ENCODE results near the gene IPO5. TPM values are rescaled to one million over a fixed set of nuclear protein-coding genes. Genes with fewer than 3 reads are reported as not detected.

Gene IPO5
- total and polyA plus RNA-seq, 7 experiments from 2014 or later, result 32.2 to 115 (median 75.9) TPM

DNA sequence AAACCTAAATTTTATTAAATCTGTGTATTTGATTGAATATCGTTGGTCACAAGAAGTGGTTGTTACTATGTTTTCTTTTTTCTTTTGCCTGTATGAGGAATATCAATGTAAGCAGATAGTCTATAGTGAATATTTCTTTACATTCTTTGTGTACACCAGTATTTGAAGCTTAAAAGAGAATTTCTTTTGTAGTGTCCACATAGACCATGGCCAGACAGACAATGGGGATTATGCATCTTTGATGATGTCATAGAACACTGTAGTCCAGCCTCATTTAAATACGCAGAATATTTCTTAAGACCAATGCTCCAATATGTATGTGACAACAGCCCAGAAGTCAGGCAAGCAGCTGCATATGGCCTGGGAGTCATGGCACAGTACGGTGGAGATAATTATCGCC lies 64.8 kb downstream of the IPO5 start:
- H3K27ac Mint-ChIP-seq, result no peak overlapping the region
- ChIA-PET POLR2A (no interaction called here), CTCF (interaction anchor here (0.6 kb wide), 1 partner anchor 618 kb away, joined by 4 read pairs; no protein-coding TSS in a partner anchor)
- H3K4me1 Mint-ChIP-seq, result peaks cover 0 to 6% (median 0%) of the 10 kb centered on the region in 7 donors
- no peaks in the 10 kb centered on the region for H3K27me3 ChIP-seq (ENCODE audit: control insufficient read depth in 2 of 2, insufficient read depth in 2 of 2, low read length in 2 of 2)
- no peaks in the 10 kb centered on the region for H3K9me3 Mint-ChIP-seq
- no peaks in the 10 kb centered on the region for H3K4me1 ChIP-seq (ENCODE audit: control insufficient read depth in 2 of 2, insufficient read depth in 2 of 2, low read length in 2 of 2)
- H3K4me3 ChIP-seq (ENCODE audit: low read length), result no peak overlapping the region
- no peak overlapping the region for H3K27ac ChIP-seq (ENCODE audit: low read depth, low read length)
- no peaks in the 10 kb centered on the region for H3K27me3 Mint-ChIP-seq
- H3K9me3 ChIP-seq (ENCODE audit: control insufficient read depth in 2 of 3, low read length in 3 of 3), result no peaks in the 10 kb centered on the region
- no peak for DNase-seq
- H3K36me3 Mint-ChIP-seq, result peaks cover 7 to 47% (median 28%) of the 10 kb centered on the region in 5 donors
- ATAC-seq, result no peak
- H3K36me3 ChIP-seq (ENCODE audit: control insufficient read depth in 2 of 3, insufficient read depth in 3 of 3, low read length in 3 of 3), result peaks cover 19 to 77% (median 32%) of the 10 kb centered on the region in 3 experiments
- H3K4me3 Mint-ChIP-seq, result no peak overlapping the region
- intact Hi-C loops (cut with micrococcal nuclease), result no loop called here

DNA sequence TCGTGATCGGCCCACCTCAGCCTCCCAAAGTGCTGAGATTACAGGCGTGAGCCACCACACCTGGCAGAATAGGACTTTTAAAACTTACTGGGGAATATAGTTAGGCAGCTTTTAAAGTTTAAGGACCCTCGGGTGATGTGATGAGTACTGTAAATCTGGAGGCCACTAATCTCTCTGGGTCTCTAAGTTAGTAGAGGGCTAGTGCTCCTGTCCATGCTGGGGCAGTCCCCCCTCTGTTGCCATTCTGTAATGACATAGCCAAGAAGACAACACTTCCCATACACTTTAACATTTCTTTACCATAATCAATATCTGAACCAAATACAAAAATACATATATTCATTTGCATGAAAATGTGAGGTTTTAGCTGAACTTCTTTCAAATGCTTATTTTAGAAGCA lies 65.7 kb downstream of the IPO5 start:
- DNase-seq, result no peak
- Histone ChIP-seq H3K36me3 (ENCODE audit: control insufficient read depth in 2 of 3, insufficient read depth in 3 of 3, low read length in 3 of 3) (peaks cover 13 to 70% (median 25%) of the 10 kb centered on the region in 3 experiments), H3K27ac (ENCODE audit: low read depth, low read length) (no peak overlapping the region), H3K27me3 (ENCODE audit: control insufficient read depth in 2 of 2, insufficient read depth in 2 of 2, low read length in 2 of 2) (no peaks in the 10 kb centered on the region), H3K4me3 (ENCODE audit: low read length) (no peak overlapping the region), H3K9me3 (ENCODE audit: control insufficient read depth in 2 of 3, low read length in 3 of 3) (no peaks in the 10 kb centered on the region), H3K4me1 (ENCODE audit: control insufficient read depth in 2 of 2, insufficient read depth in 2 of 2, low read length in 2 of 2) (no peaks in the 10 kb centered on the region)
- no peak for ATAC-seq
- intact Hi-C loops (cut with micrococcal nuclease), result no loop called here
- ChIA-PET POLR2A (no interaction called here), CTCF (no interaction called here)
- H3K4me1 Mint-ChIP-seq, result peaks cover 0 to 6% (median 0%) of the 10 kb centered on the region in 7 donors
- H3K27me3 Mint-ChIP-seq, result no peaks in the 10 kb centered on the region
- H3K4me3 Mint-ChIP-seq, result no peak overlapping the region
- H3K9me3 Mint-ChIP-seq, result no peaks in the 10 kb centered on the region
- peaks cover 7 to 42% (median 28%) of the 10 kb centered on the region in 5 donors for H3K36me3 Mint-ChIP-seq
- H3K27ac Mint-ChIP-seq, result no peak overlapping the region

DNA sequence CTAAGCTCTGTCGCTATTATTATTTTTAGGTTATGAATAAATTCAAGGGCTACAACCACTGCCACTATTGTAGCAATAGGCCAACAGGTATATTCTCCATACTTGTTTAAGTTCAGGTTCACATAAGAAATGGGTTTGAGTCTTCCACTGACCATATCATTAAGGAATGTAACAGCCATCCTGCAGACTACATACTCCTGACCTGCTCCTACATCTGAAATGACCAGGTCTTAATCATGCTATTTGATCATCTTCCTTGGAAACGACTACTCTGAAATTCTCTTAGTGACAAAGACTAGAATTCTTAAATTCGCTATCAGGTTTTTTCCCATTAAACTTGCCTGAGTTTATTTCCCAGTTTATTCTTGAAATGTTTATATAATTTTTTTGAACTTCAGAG lies 66.8 kb downstream of the IPO5 start:
- H3K36me3 ChIP-seq (ENCODE audit: control insufficient read depth in 2 of 3, insufficient read depth in 3 of 3, low read length in 3 of 3), result peaks cover 8 to 62% (median 22%) of the 10 kb centered on the region in 3 experiments
- H3K9me3 Mint-ChIP-seq, result no peaks in the 10 kb centered on the region
- H3K27me3 ChIP-seq (ENCODE audit: control insufficient read depth in 2 of 2, insufficient read depth in 2 of 2, low read length in 2 of 2), result no peaks in the 10 kb centered on the region
- ChIA-PET POLR2A (no interaction called here), CTCF (no interaction called here)
- no peaks in the 10 kb centered on the region for H3K27me3 Mint-ChIP-seq
- H3K9me3 ChIP-seq (ENCODE audit: control insufficient read depth in 2 of 3, low read length in 3 of 3), result no peaks in the 10 kb centered on the region
- no peak overlapping the region for H3K4me3 ChIP-seq (ENCODE audit: low read length)
- H3K4me3 Mint-ChIP-seq, result no peak overlapping the region
- ATAC-seq (no peak), DNase-seq (no peak)
- no peaks in the 10 kb centered on the region for H3K4me1 ChIP-seq (ENCODE audit: control insufficient read depth in 2 of 2, insufficient read depth in 2 of 2, low read length in 2 of 2)
- H3K27ac ChIP-seq (ENCODE audit: low read depth, low read length), result no peak overlapping the region
- peaks cover 7 to 36% (median 21%) of the 10 kb centered on the region in 5 donors for H3K36me3 Mint-ChIP-seq
- no peaks in the 10 kb centered on the region for H3K4me1 Mint-ChIP-seq
- intact Hi-C loops (cut with micrococcal nuclease), result no loop called here
- H3K27ac Mint-ChIP-seq, result peak overlapping the region in 1 of 9 donors; percentile 18

DNA sequence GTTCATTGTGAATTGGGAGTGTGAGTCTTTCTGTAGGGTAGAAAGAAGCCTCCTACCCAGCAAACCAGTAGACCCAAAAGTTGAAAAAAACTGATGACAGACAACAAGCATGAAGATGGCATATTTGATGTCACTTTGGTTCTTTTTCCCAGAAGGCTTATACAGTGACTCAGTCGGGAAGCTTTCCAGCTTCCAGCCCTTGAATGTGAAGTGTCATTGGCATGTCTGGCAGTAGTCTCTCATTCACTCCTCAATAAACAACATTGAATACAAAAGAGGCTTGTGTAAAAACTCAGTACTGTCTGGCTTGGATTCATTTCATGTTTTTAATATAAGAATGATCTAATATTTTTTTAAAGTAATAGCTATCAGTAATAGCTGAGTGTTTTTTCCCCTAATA lies 68.7 kb downstream of the IPO5 start:
- Histone ChIP-seq H3K27ac (ENCODE audit: low read depth, low read length) (no peak overlapping the region), H3K9me3 (ENCODE audit: control insufficient read depth in 2 of 3, low read length in 3 of 3) (no peaks in the 10 kb centered on the region), H3K4me1 (ENCODE audit: control insufficient read depth in 2 of 2, insufficient read depth in 2 of 2, low read length in 2 of 2) (no peaks in the 10 kb centered on the region), H3K36me3 (ENCODE audit: control insufficient read depth in 2 of 3, insufficient read depth in 3 of 3, low read length in 3 of 3) (peaks cover 7 to 51% (median 13%) of the 10 kb centered on the region in 3 experiments), H3K27me3 (ENCODE audit: control insufficient read depth in 2 of 2, insufficient read depth in 2 of 2, low read length in 2 of 2) (no peaks in the 10 kb centered on the region), H3K4me3 (ENCODE audit: low read length) (no peak overlapping the region)
- Mint-ChIP-seq H3K36me3 (peaks cover 7 to 28% (median 15%) of the 10 kb centered on the region in 5 donors), H3K4me3 (no peak overlapping the region), H3K27me3 (no peaks in the 10 kb centered on the region), H3K9me3 (no peaks in the 10 kb centered on the region), H3K27ac (no peak overlapping the region), H3K4me1 (no peaks in the 10 kb centered on the region)
- ChIA-PET POLR2A (interaction anchor here (0.6 kb wide), 1 partner anchor 544 kb away, joined by 3 read pairs; no protein-coding TSS in a partner anchor), CTCF (no interaction called here)
- ATAC-seq (no peak), DNase-seq (no peak)
- intact Hi-C loops (cut with micrococcal nuclease), result no loop called here

DNA sequence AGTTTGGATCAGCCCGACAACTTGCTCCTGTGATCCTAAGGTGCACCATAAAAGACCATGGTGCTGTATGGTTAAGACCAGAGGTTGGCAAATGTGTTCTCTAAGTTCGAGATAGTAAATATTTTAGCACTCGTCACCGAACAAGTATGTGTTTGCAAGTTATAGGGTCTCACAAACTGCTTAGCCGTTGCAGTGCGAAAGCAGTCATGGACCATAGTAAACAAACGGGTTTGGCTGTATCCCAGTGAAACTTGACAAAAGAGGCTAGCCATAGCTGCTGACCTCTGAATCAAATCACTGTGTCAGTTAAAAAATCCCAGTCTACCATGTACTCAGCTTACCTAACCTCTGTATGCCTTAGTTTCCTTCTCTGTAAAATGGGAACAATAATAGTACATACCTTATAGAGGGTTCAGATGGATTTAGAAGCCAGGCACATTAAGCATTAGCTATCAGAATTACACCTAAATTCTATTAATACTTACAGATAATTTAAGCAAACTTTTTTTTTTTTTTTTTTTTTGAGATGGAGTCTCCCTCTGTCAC lies 72.1 kb downstream of the IPO5 start:
- Mint-ChIP-seq H3K27me3 (no peaks in the 10 kb centered on the region), H3K9me3 (no peaks in the 10 kb centered on the region), H3K36me3 (peaks cover 0 to 13% (median 3%) of the 10 kb centered on the region in 5 donors), H3K4me3 (no peak overlapping the region), H3K27ac (peak overlapping the region in 1 of 9 donors; percentile 12), H3K4me1 (no peaks in the 10 kb centered on the region)
- ChIA-PET CTCF (interaction anchor here (0.7 kb wide), 1 partner anchor 82 kb away, joined by 3 read pairs; no protein-coding TSS in a partner anchor), POLR2A (no interaction called here)
- ATAC-seq (no peak), DNase-seq (no peak)
- Histone ChIP-seq H3K36me3 (ENCODE audit: control insufficient read depth in 2 of 3, insufficient read depth in 3 of 3, low read length in 3 of 3) (peaks cover 0 to 19% (median 2%) of the 10 kb centered on the region in 3 experiments), H3K4me3 (ENCODE audit: low read length) (no peak overlapping the region), H3K9me3 (ENCODE audit: control insufficient read depth in 2 of 3, low read length in 3 of 3) (no peaks in the 10 kb centered on the region), H3K27ac (ENCODE audit: low read depth, low read length) (no peak overlapping the region), H3K27me3 (ENCODE audit: control insufficient read depth in 2 of 2, insufficient read depth in 2 of 2, low read length in 2 of 2) (no peaks in the 10 kb centered on the region), H3K4me1 (ENCODE audit: control insufficient read depth in 2 of 2, insufficient read depth in 2 of 2, low read length in 2 of 2) (no peaks in the 10 kb centered on the region)
- intact Hi-C loops (cut with micrococcal nuclease), result no loop called here

DNA sequence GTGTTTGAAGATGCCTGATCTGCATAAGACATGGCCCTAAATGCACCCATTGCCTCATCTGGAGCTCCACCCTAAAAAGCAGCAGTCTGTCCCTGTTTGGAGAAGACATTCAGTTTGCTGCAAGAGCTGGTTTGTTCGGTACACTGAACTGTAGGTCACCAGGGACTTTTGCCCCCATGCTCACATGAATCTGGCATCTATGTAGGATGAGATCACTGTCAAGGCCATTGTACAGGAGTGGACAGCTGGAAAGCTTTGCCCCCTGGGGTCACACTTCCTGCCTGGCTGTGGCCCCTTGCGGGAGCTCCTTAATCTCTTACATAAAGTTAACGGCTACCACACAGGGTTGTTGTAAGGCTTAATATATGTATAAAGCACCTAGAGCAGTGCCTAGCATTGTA lies 73.0 kb downstream of the IPO5 start:
- no peak overlapping the region for H3K27ac ChIP-seq (ENCODE audit: low read depth, low read length)
- no peaks in the 10 kb centered on the region for H3K27me3 ChIP-seq (ENCODE audit: control insufficient read depth in 2 of 2, insufficient read depth in 2 of 2, low read length in 2 of 2)
- intact Hi-C loops (cut with micrococcal nuclease), result no loop called here
- DNase-seq, result no peak
- no peaks in the 10 kb centered on the region for H3K9me3 ChIP-seq (ENCODE audit: control insufficient read depth in 2 of 3, low read length in 3 of 3)
- CTCF ChIA-PET, result interaction anchor here (0.7 kb wide), 1 partner anchor 83 kb away, joined by 3 read pairs; no protein-coding TSS in a partner anchor
- no peaks in the 10 kb centered on the region for H3K9me3 Mint-ChIP-seq
- no peak overlapping the region for H3K27ac Mint-ChIP-seq
- H3K4me3 ChIP-seq (ENCODE audit: low read length), result no peak overlapping the region
- peaks cover 0 to 11% (median 0%) of the 10 kb centered on the region in 3 experiments for H3K36me3 ChIP-seq (ENCODE audit: control insufficient read depth in 2 of 3, insufficient read depth in 3 of 3, low read length in 3 of 3)
- ATAC-seq, result no peak
- H3K36me3 Mint-ChIP-seq, result peaks cover 0 to 8% (median 0%) of the 10 kb centered on the region in 5 donors
- no peaks in the 10 kb centered on the region for H3K4me1 ChIP-seq (ENCODE audit: control insufficient read depth in 2 of 2, insufficient read depth in 2 of 2, low read length in 2 of 2)
- POLR2A ChIA-PET, result no interaction called here
- H3K4me1 Mint-ChIP-seq, result peaks cover 0 to 4% (median 0%) of the 10 kb centered on the region in 7 donors
- H3K27me3 Mint-ChIP-seq, result no peaks in the 10 kb centered on the region
- H3K4me3 Mint-ChIP-seq, result no peak overlapping the region

DNA sequence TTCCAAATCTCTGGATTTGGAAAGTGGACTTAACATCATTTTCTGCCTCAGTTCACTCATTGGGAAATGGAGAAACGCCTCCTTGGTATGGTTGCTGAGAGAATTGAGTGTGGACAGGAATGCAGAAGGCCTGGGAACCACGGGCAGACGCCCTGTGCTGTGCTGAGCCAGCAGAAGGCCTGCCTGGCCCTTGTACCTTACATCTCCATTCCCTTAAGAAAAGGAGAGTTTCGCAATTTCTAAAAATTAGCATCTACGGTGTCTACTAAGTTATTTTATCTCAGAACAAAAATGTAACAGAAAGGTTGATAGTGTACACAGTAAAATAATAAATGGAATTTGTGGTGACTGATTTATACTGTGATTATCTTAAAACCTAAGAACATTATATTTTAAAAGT lies 78.7 kb downstream of the IPO5 start:
- Histone ChIP-seq H3K27me3 (ENCODE audit: control insufficient read depth in 2 of 2, insufficient read depth in 2 of 2, low read length in 2 of 2) (no peaks in the 10 kb centered on the region), H3K36me3 (ENCODE audit: control insufficient read depth in 2 of 3, insufficient read depth in 3 of 3, low read length in 3 of 3) (no peaks in the 10 kb centered on the region), H3K27ac (ENCODE audit: low read depth, low read length) (no peak overlapping the region), H3K4me3 (ENCODE audit: low read length) (no peak overlapping the region), H3K4me1 (ENCODE audit: control insufficient read depth in 2 of 2, insufficient read depth in 2 of 2, low read length in 2 of 2) (no peaks in the 10 kb centered on the region), H3K9me3 (ENCODE audit: control insufficient read depth in 2 of 3, low read length in 3 of 3) (no peaks in the 10 kb centered on the region)
- ATAC-seq (no peak), DNase-seq (no peak)
- peaks cover 0 to 4% (median 0%) of the 10 kb centered on the region in 7 donors for H3K4me1 Mint-ChIP-seq
- intact Hi-C loops (cut with micrococcal nuclease), result no loop called here
- POLR2A ChIA-PET, result no interaction called here
- peaks cover 0 to 2% (median 0%) of the 10 kb centered on the region in 11 donors for H3K9me3 Mint-ChIP-seq
- H3K4me3 Mint-ChIP-seq, result no peak overlapping the region
- no peaks in the 10 kb centered on the region for H3K27me3 Mint-ChIP-seq
- H3K36me3 Mint-ChIP-seq, result no peaks in the 10 kb centered on the region
- CTCF ChIA-PET, result no interaction called here
- H3K27ac Mint-ChIP-seq, result no peak overlapping the region
